Right lobe of liver (tissue), 6 donors: ENCODE data around the gene CDK4. TPM values are rescaled to one million over a fixed set of nuclear protein-coding genes. Genes with fewer than 3 reads are reported as not detected.

ENCODE experiments used
- ATAC-seq, 4 donors: fragments of 200-7000 bp; cut with Tn5 transposase; one replicate each; pipeline ENCODE4 v1.9.1; 2020; ENCODE audit warnings: mild to moderate bottlenecking in 4 of 4, moderate library complexity in 4 of 4
- DNase-seq, 3 donors: peaks; one replicate each; pipeline ENCODE4 v3.0.0-alpha.2; 2020
- H3K27ac ChIP-seq, 3 donors: fragments of 200-600 bp; one replicate each; pipeline ENCODE4 v1.8.0; 2022
- H3K27me3 ChIP-seq, 2 donors: fragments of 200-600 bp; one replicate each; pipeline ENCODE4 v1.8.0; 2022
- H3K36me3 ChIP-seq, 4 donors: fragments of 200-600 bp; sonication (generic) in 1 of 4; one replicate each; pipeline versions ENCODE4 v1.5.1 to v1.8.0; 2017 to 2022; ENCODE audit warnings: control low read depth in 1 of 4
- H3K4me1 ChIP-seq, 4 donors: fragments of 200-600 bp; sonication (generic) in 1 of 4; one replicate each; pipeline versions ENCODE4 v1.5.1 to v1.8.0; 2017 to 2022; ENCODE audit warnings: control low read depth in 1 of 4
- H3K4me3 ChIP-seq, 3 donors: fragments of 200-600 bp; one replicate each; pipeline ENCODE4 v1.8.0; 2022
- H3K9me3 ChIP-seq, 4 donors: fragments of 200-600 bp; sonication (generic) in 1 of 4; one replicate each; pipeline versions ENCODE4 v1.5.1 to v1.8.0; 2017 to 2022; ENCODE audit warnings: control low read depth in 1 of 4
- CTCF ChIP-seq, 4 donors: fragments of 200-600 bp in 3 of 4; fragments of 450-650 bp in 1 of 4; IDR thresholded peaks; one replicate each; pipeline versions ENCODE4 v1.5.1 to v1.8.0; 2016 to 2022; ENCODE audit warnings: antibody characterized with exemption in 4 of 4, mild to moderate bottlenecking in 2 of 4
- POLR2A ChIP-seq: fragments of 450-650 bp; IDR thresholded peaks from one replicate; pipeline ENCODE4 v1.6.1; 2017; ENCODE audit warnings: antibody characterized with exemption, mild to moderate bottlenecking
- WGBS: methylation state at CpG from one replicate; pipeline ENCODE4 v1.1.6; 2018; ENCODE audit warnings: low coverage, low lambda C conversion rate; ENCODE audit not compliant: insufficient coverage; ENCODE audit errors: missing lambda C conversion rate; 5-methylcytosine and 5-hydroxymethylcytosine counted together
- intact Hi-C, 2 donors: fragments of 100-400 bp; cut with DNase I; formaldehyde crosslinking; loops; one replicate each; pipeline versions ENCODE4 v1.11.2 to v1.14.1; 2022
- total RNA-seq, 6 experiments: library from RNA; depleted of rRNA in 2 of 6; stranded (reverse); fragments of >200 nt in 2 of 6; fragmentation: NEBNext Ultra II Directional in 3 of 6; extraction: Animal tissue kit (Norgen Biotek cat#: 25700) in 3 of 6; gene quantifications; one replicate each; pipeline versions ENCODE4 v1.1.0 to v1.2.4, GENCODE V29; 2016 to 2023
- donor health status: DM: no; HTN: yes; CAD: no.
- donor health status: DM: no; HTN: no; CAD: no.
- donor health status: DM: no; HTN: no; CAD: no.
- donor health status: DM: no; HTN: yes; CAD: no.
- donor health status: DM: no; HTN: yes; CAD: no.

Gene CDK4
- total RNA-seq, 6 experiments from 2014 or later, result 23.3 to 47.3 (median 31.8) TPM

DNA sequence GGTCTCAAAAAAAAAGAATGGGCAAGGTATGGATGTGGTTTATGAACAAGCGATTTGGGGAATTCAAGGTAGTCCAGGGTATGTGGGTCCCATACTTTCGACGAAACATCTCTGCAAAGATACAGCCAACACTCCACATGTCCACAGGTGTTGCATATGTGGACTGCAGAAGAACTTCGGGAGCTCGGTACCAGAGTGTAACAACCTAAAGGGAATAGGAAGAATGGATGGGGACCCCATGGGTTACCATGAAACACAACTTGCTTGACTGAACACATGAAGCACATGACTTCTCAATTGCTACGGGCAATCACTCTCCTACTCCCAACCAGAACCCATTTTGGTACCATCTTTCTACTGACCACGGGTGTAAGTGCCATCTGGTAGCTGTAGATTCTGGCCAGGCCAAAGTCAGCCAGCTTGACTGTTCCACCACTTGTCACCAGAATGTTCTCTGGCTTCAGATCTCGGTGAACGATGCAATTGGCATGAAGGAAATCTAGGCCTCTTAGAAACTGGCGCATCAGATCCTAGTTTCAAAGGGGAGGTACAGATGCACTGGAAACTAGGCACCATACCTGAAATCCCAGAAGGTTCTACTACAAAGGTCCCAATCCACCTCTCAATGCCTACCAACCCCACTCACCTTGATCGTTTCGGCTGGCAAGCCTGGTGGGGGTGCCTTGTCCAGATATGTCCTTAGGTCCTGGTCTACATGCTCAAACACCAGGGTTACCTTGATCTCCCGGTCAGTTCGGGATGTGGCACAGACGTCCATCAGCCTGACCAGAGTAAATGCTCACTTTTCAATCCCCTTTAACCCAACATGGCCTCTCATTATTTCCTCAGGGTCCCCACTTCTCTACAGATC, 1.3 kb downstream of the CDK4 start:
- Histone ChIP-seq H3K27me3 (no peaks in the 10 kb centered on the region), H3K9me3 (no peaks in the 10 kb centered on the region), H3K4me1 (peaks cover 0 to 10% (median 3%) of the 10 kb centered on the region in 4 donors), H3K27ac (no peak overlapping the region), H3K36me3 (peaks cover 0 to 25% (median 13%) of the 10 kb centered on the region in 4 donors), H3K4me3 (peak overlapping the region; percentile 72 to 92 (median 90))
- WGBS, result 92% methylated on average over 8 of the region's 15 CpGs
- TF ChIP-seq POLR2A (no peak), CTCF (IDR thresholded peaks at IDR 0.05) (no peak)
- no peak for ATAC-seq
- intact Hi-C loops, result no loop called here
- no peak for DNase-seq

DNA sequence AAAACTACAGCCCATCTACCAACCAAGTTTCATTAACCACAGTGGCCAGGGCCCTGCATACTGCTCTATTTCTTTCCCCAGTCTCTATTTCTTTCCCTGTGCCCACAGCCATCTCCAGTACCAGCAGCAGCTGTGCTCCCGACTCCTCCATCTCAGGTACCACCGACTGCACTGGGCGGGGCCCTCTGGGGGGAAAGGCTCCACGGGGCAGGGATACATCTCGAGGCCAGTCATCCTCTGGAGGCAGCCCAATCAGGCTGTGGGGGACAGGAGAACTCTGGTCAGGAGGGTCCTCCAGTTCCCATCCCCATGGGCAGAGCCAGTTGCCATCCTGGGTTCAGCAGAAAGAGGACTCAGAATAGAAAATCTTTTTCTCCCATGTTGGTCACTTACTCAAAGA, 3.0 kb downstream of the CDK4 start:
- Histone ChIP-seq H3K27me3 (no peaks in the 10 kb centered on the region), H3K9me3 (no peaks in the 10 kb centered on the region), H3K4me1 (peaks cover 0 to 12% (median 3%) of the 10 kb centered on the region in 4 donors), H3K27ac (no peak overlapping the region), H3K36me3 (peaks cover 0 to 25% (median 13%) of the 10 kb centered on the region in 4 donors), H3K4me3 (no peak overlapping the region)
- intact Hi-C loops, result no loop called here
- WGBS, result 100% methylated on average over 5 of the region's 5 CpGs
- no peak for ATAC-seq
- no peak for DNase-seq
- TF ChIP-seq CTCF (IDR thresholded peaks at IDR 0.05), result no peak
- no peak for TF ChIP-seq POLR2A

DNA sequence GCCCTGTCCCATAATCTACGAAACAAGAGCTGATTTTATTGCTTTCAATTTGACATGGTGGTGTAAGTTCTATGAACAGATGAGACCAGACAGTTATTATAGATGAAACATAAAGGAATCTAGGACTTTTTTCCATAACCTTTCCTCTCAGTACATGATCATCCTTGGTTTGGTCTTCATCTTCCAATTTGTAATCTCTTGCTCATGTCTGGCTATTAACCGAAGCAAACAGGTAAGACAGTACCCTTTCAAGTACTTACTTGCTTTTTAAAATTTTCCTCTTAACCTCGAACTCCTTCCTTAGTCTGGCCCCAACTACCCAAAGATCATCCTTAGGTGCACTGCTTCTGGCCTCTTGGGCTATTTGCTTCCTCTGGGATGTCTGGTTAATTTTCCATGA, 6.1 kb downstream of the CDK4 start:
- H3K36me3 ChIP-seq, result peaks cover 0 to 25% (median 13%) of the 10 kb centered on the region in 4 donors
- intact Hi-C loops, result no loop called here
- no peaks in the 10 kb centered on the region for H3K27me3 ChIP-seq
- DNase-seq (no peak), ATAC-seq (no peak)
- H3K27ac ChIP-seq, result no peak overlapping the region
- WGBS, result 83% methylated on average over 3 of the region's 3 CpGs
- H3K4me1 ChIP-seq, result peaks cover 0 to 8% (median under 1%) of the 10 kb centered on the region in 4 donors
- TF ChIP-seq CTCF (IDR thresholded peaks at IDR 0.05) (no peak), POLR2A (no peak)
- H3K9me3 ChIP-seq, result no peaks in the 10 kb centered on the region
- no peak overlapping the region for H3K4me3 ChIP-seq

- peak overlapping the region; percentile 73 to 82 (median 78) for H3K4me3 ChIP-seq
- H3K9me3 ChIP-seq, result no peaks in the 10 kb centered on the region
- intact Hi-C loops, result no loop called here
- ATAC-seq (peak; percentile 1 to 4 (median 1)), DNase-seq (no peak)
- WGBS, result 51% methylated on average over 4 of the region's 8 CpGs
- peak overlapping the region; percentile 76 to 94 (median 93) for H3K27ac ChIP-seq
- no peak for TF ChIP-seq POLR2A
- no peak for TF ChIP-seq CTCF (IDR thresholded peaks at IDR 0.05)
- H3K36me3 ChIP-seq, result peaks cover 0 to 25% (median 13%) of the 10 kb centered on the region in 4 donors
- H3K4me1 ChIP-seq, result peaks cover 0 to 8% (median 0%) of the 10 kb centered on the region in 4 donors
- H3K27me3 ChIP-seq, result no peaks in the 10 kb centered on the region
These were observed 6.6 kb downstream of the CDK4 start for GRCh38 chr12:57745485-57745881.
